Suprapubic skin (tissue), 4 donors: ENCODE measurements around the gene E2F4.

Source experiments
- CTCF ChIP-seq, 2 donors: fragments of 200-600 bp in 1 of 2; fragments of 450-650 bp in 1 of 2; sonication (generic) in 1 of 2; IDR thresholded peaks; one replicate each; pipeline ENCODE4 v1.5.1; 2016 to 2019; ENCODE audit warnings: antibody characterized with exemption in 2 of 2, mild to moderate bottlenecking in 1 of 2, moderate library complexity in 1 of 2
- EP300 ChIP-seq: sonication (generic); formaldehyde crosslinking; IDR thresholded peaks from one replicate; pipeline ENCODE4 v1.6.1; 2017; ENCODE audit warnings: antibody characterized with exemption
- POLR2A ChIP-seq, 2 donors: fragments of 450-650 bp; IDR thresholded peaks; one replicate each; pipeline ENCODE4 v1.6.1; 2017; ENCODE audit warnings: antibody characterized with exemption in 2 of 2, mild to moderate bottlenecking in 2 of 2, moderate library complexity in 2 of 2
- POLR2AphosphoS5 ChIP-seq, 3 donors: sonication (generic); formaldehyde crosslinking; IDR thresholded peaks; one replicate each; pipeline ENCODE4 v1.6.1; 2017; ENCODE audit warnings: antibody characterized with exemption in 3 of 3

- no peak for TF ChIP-seq CTCF (IDR thresholded peaks at IDR 0.05)
- TF ChIP-seq POLR2A (IDR thresholded peaks at IDR 0.05), result no peak
- no peak for TF ChIP-seq POLR2AphosphoS5 (IDR thresholded peaks at IDR 0.05)
- TF ChIP-seq EP300, result no peak
Observed at GRCh38 chr16:67144943-67145342, 47.0 kb upstream of the E2F4 start.
